Stimulated activated CD8-positive, alpha-beta memory T cell treated with anti-CD3 and anti-CD28 coated beads, Interleukin-7, amount 100 ng/mL, for 4 hours (primary cell): Measurements from ENCODE around the gene GDF10.

ENCODE experiments used
- DNase-seq, 2 donors: peaks; one replicate each; pipeline ENCODE4 v3.0.0-alpha.2; 2020; ENCODE audit warnings: low read depth in 2 of 2

Gene GDF10

GRCh38 chr10:47334466-47335295, 34.7 kb downstream of the GDF10 start:
- no peak for DNase-seq

GRCh38 chr10:47335906-47336305, 35.9 kb downstream of the GDF10 start:
- DNase-seq, result no peak

- no peak for DNase-seq
These were observed 36.6 kb downstream of the GDF10 start for GRCh38 chr10:47336387-47337134.

GRCh38 chr10:47337310-47337709, 37.3 kb downstream of the GDF10 start:
- DNase-seq, result no peak

- DNase-seq, result no peak
These were observed 39.3 kb downstream of the GDF10 start for GRCh38 chr10:47339186-47339735.

GRCh38 chr10:47339759-47340607, 40.0 kb downstream of the GDF10 start:
- no peak for DNase-seq

- peak; percentile 34 to 40 for DNase-seq
These were observed 40.7 kb downstream of the GDF10 start for GRCh38 chr10:47340608-47341170.

GRCh38 chr10:47344996-47345870, 45.2 kb downstream of the GDF10 start:
- DNase-seq, result no peak

- DNase-seq, result no peak
These were observed 46.7 kb downstream of the GDF10 start for GRCh38 chr10:47346581-47347302.

- no peak for DNase-seq
These were observed 47.3 kb downstream of the GDF10 start for GRCh38 chr10:47347303-47347675.

- no peak for DNase-seq
These were observed 48.2 kb downstream of the GDF10 start, which contains the start of gene RBP3 for GRCh38 chr10:47348138-47348651. TSS of gene RBP3 (plus strand) at chr10:47348363. CDS start at chr10:47348485, 122 bp downstream.

- no peak for DNase-seq
These were observed 48.9 kb downstream of the GDF10 start for GRCh38 chr10:47348661-47349470.

- DNase-seq, result no peak
These were observed 49.5 kb downstream of the GDF10 start for GRCh38 chr10:47349516-47349915.

- DNase-seq, result no peak
These were observed 50.0 kb downstream of the GDF10 start for GRCh38 chr10:47349941-47350371.

GRCh38 chr10:47350671-47351640, 51.0 kb downstream of the GDF10 start:
- no peak for DNase-seq

GRCh38 chr10:47351899-47352815, 52.2 kb downstream of the GDF10 start:
- no peak for DNase-seq
